ENCODE results near the gene MAP3K2. TPM values are rescaled to one million over a fixed set of nuclear protein-coding genes. Genes with fewer than 3 reads are reported as not detected.

The MAP3K2 gene
- total RNA-seq, 2 experiments from 2014 or later = 55.7 to 58.5 TPM

- ATAC-seq (peak; percentile 10), DNase-seq (no peak)
- peaks cover 11% of the 10 kb centered on the region for H3K36me3 Mint-ChIP-seq (ENCODE audit: low read depth)
- peak overlapping the region; percentile 87 for H3K27ac Mint-ChIP-seq
- H3K9me3 Mint-ChIP-seq (ENCODE audit: insufficient read depth) = no peaks in the 10 kb centered on the region
- H3K27me3 Mint-ChIP-seq (ENCODE audit: low read depth) = no peaks in the 10 kb centered on the region
- CTCF ChIA-PET = interaction anchor here (0.7 to 2.3 kb wide), 5 partner anchors 10 to 203 kb away, joined by 3 to 10 read pairs (median 4); no protein-coding TSS in a partner anchor
- POLR2A ChIA-PET = interaction anchor here (0.6 to 2.6 kb wide), 11 partner anchors 10 to 640 kb away, joined by 3 to 14 read pairs (median 3); partner anchors contain the start of genes ERCC3 and SAP130
- peak overlapping the region; percentile 79 for H3K4me3 Mint-ChIP-seq
- peaks cover 55% of the 10 kb centered on the region for H3K4me1 Mint-ChIP-seq (ENCODE audit: low read depth)
Measured at GRCh38 chr2:127388423-127389164, 819 bp upstream of the MAP3K2 start.

GRCh38 chr2:127386764-127387654, 766 bp downstream of the MAP3K2 start:
- ATAC-seq = peak; percentile 73
- Mint-ChIP-seq H3K9me3 (ENCODE audit: insufficient read depth) (no peaks in the 10 kb centered on the region), H3K4me3 (peak overlapping the region; percentile 90), H3K36me3 (ENCODE audit: low read depth) (peaks cover 14% of the 10 kb centered on the region), H3K4me1 (ENCODE audit: low read depth) (peaks cover 60% of the 10 kb centered on the region), H3K27ac (peak overlapping the region; percentile 87), H3K27me3 (ENCODE audit: low read depth) (no peaks in the 10 kb centered on the region)
- CTCF ChIA-PET = interaction anchor here (1.0 kb wide), 1 partner anchor 92 kb away, joined by 3 read pairs; no protein-coding TSS in a partner anchor
- DNase-seq = peak; percentile 85
- POLR2A ChIA-PET = interaction anchor here (0.6 to 2.6 kb wide), 6 partner anchors 13 to 924 kb away, joined by 3 to 14 read pairs (median 5); partner anchors contain the start of gene ERCC3

GRCh38 chr2:127386246-127386645, 1.5 kb downstream of the MAP3K2 start:
- peak overlapping the region; percentile 90 for H3K4me3 Mint-ChIP-seq
- peaks cover 64% of the 10 kb centered on the region for H3K4me1 Mint-ChIP-seq (ENCODE audit: low read depth)
- ATAC-seq = no peak
- H3K36me3 Mint-ChIP-seq (ENCODE audit: low read depth) = peaks cover 14% of the 10 kb centered on the region
- H3K9me3 Mint-ChIP-seq (ENCODE audit: insufficient read depth) = no peaks in the 10 kb centered on the region
- H3K27ac Mint-ChIP-seq = peak overlapping the region; percentile 87
- DNase-seq = no peak
- H3K27me3 Mint-ChIP-seq (ENCODE audit: low read depth) = no peaks in the 10 kb centered on the region
- ChIA-PET POLR2A (interaction anchor here (0.9 to 2.0 kb wide), 3 partner anchors 22 to 30 kb away, joined by 3 to 7 read pairs (median 5); no protein-coding TSS in a partner anchor), CTCF (interaction anchor here (1.0 to 1.6 kb wide), 5 partner anchors 12 to 94 kb away, joined by 3 to 10 read pairs (median 3); no protein-coding TSS in a partner anchor)

- ChIA-PET CTCF (no interaction called here), POLR2A (no interaction called here)
- H3K9me3 Mint-ChIP-seq (ENCODE audit: insufficient read depth) = no peaks in the 10 kb centered on the region
- H3K36me3 Mint-ChIP-seq (ENCODE audit: low read depth) = peaks cover 14% of the 10 kb centered on the region
- no peak overlapping the region for H3K27ac Mint-ChIP-seq
- ATAC-seq (no peak), DNase-seq (no peak)
- H3K27me3 Mint-ChIP-seq (ENCODE audit: low read depth) = no peaks in the 10 kb centered on the region
- no peak overlapping the region for H3K4me3 Mint-ChIP-seq
- peaks cover 60% of the 10 kb centered on the region for H3K4me1 Mint-ChIP-seq (ENCODE audit: low read depth)
Measured at GRCh38 chr2:127384529-127384928, 3.2 kb downstream of the MAP3K2 start.

- ChIA-PET CTCF (no interaction called here), POLR2A (no interaction called here)
- Mint-ChIP-seq H3K27me3 (ENCODE audit: low read depth) (no peaks in the 10 kb centered on the region), H3K27ac (no peak overlapping the region), H3K4me1 (ENCODE audit: low read depth) (peaks cover 50% of the 10 kb centered on the region), H3K4me3 (no peak overlapping the region), H3K36me3 (ENCODE audit: low read depth) (peaks cover 16% of the 10 kb centered on the region), H3K9me3 (ENCODE audit: insufficient read depth) (peaks cover 2% of the 10 kb centered on the region)
- DNase-seq (no peak), ATAC-seq (no peak)
Measured at GRCh38 chr2:127382831-127383230, 4.9 kb downstream of the MAP3K2 start.

GRCh38 chr2:127381762-127382161, 6.0 kb downstream of the MAP3K2 start:
- Mint-ChIP-seq H3K36me3 (ENCODE audit: low read depth) (peaks cover 19% of the 10 kb centered on the region), H3K4me3 (no peak overlapping the region), H3K27me3 (ENCODE audit: low read depth) (no peaks in the 10 kb centered on the region), H3K9me3 (ENCODE audit: insufficient read depth) (peaks cover 10% of the 10 kb centered on the region), H3K4me1 (ENCODE audit: low read depth) (peaks cover 51% of the 10 kb centered on the region), H3K27ac (no peak overlapping the region)
- no peak for DNase-seq
- CTCF ChIA-PET = interaction anchor here (0.6 to 1.8 kb wide), 2 partner anchors 34 to 280 kb away, joined by 3 to 4 read pairs; no protein-coding TSS in a partner anchor
- no peak for ATAC-seq
- POLR2A ChIA-PET = interaction anchor here (1.0 kb wide), 1 partner anchor 88 kb away, joined by 3 read pairs; the partner anchor contains the start of gene ERCC3

GRCh38 chr2:127379712-127380355, 7.9 kb downstream of the MAP3K2 start:
- CTCF ChIA-PET = interaction anchor here (0.9 to 1.0 kb wide), 2 partner anchors 99 to 330 kb away, joined by 3 read pairs; no protein-coding TSS in a partner anchor

GRCh38 chr2:127378720-127379119, 9.1 kb downstream of the MAP3K2 start:
- H3K4me3 Mint-ChIP-seq = no peak overlapping the region
- peaks cover 26% of the 10 kb centered on the region for H3K4me1 Mint-ChIP-seq (ENCODE audit: low read depth)
- POLR2A ChIA-PET = interaction anchor here (1.9 kb wide), 1 partner anchor 10 kb away, joined by 5 read pairs; no protein-coding TSS in a partner anchor

More at GRCh38 chr2:127379712-127380355, 7.9 kb downstream of the MAP3K2 start:
- no peak for DNase-seq
- POLR2A ChIA-PET = interaction anchor here (1.9 kb wide), 1 partner anchor 9 kb away, joined by 5 read pairs; no protein-coding TSS in a partner anchor
- H3K4me1 Mint-ChIP-seq (ENCODE audit: low read depth) = peaks cover 33% of the 10 kb centered on the region
- peaks cover 13% of the 10 kb centered on the region for H3K9me3 Mint-ChIP-seq (ENCODE audit: insufficient read depth)
- H3K36me3 Mint-ChIP-seq (ENCODE audit: low read depth) = peaks cover 25% of the 10 kb centered on the region
- no peak overlapping the region for H3K27ac Mint-ChIP-seq
- no peak for ATAC-seq
- no peaks in the 10 kb centered on the region for H3K27me3 Mint-ChIP-seq (ENCODE audit: low read depth)
- no peak overlapping the region for H3K4me3 Mint-ChIP-seq

GRCh38 chr2:127377262-127377661, 10.5 kb downstream of the MAP3K2 start:
- H3K9me3 Mint-ChIP-seq (ENCODE audit: insufficient read depth) = peaks cover 25% of the 10 kb centered on the region

More at GRCh38 chr2:127378720-127379119, 9.1 kb downstream of the MAP3K2 start:
- Mint-ChIP-seq H3K27ac (no peak overlapping the region), H3K36me3 (ENCODE audit: low read depth) (peaks cover 27% of the 10 kb centered on the region), H3K27me3 (ENCODE audit: low read depth) (no peaks in the 10 kb centered on the region), H3K9me3 (ENCODE audit: insufficient read depth) (peaks cover 19% of the 10 kb centered on the region)
- ATAC-seq (no peak), DNase-seq (no peak)
- CTCF ChIA-PET = interaction anchor here (0.8 to 1.1 kb wide), 3 partner anchors 37 to 101 kb away, joined by 3 read pairs; no protein-coding TSS in a partner anchor

GRCh38 chr2:127376257-127376656, 11.5 kb downstream of the MAP3K2 start:
- POLR2A ChIA-PET = interaction anchor here (0.8 to 1.4 kb wide), 2 partner anchors 38 to 82 kb away, joined by 3 to 4 read pairs; partner anchors contain the start of gene ERCC3
- H3K27me3 Mint-ChIP-seq (ENCODE audit: low read depth) = no peaks in the 10 kb centered on the region
- H3K36me3 Mint-ChIP-seq (ENCODE audit: low read depth) = peaks cover 32% of the 10 kb centered on the region
- H3K4me3 Mint-ChIP-seq = no peak overlapping the region
- CTCF ChIA-PET = no interaction called here
- peaks cover 25% of the 10 kb centered on the region for H3K9me3 Mint-ChIP-seq (ENCODE audit: insufficient read depth)
- H3K27ac Mint-ChIP-seq = no peak overlapping the region
- no peak for DNase-seq
- no peak for ATAC-seq
- peaks cover 12% of the 10 kb centered on the region for H3K4me1 Mint-ChIP-seq (ENCODE audit: low read depth)

More at GRCh38 chr2:127377262-127377661, 10.5 kb downstream of the MAP3K2 start:
- Mint-ChIP-seq H3K27ac (no peak overlapping the region), H3K4me1 (ENCODE audit: low read depth) (peaks cover 16% of the 10 kb centered on the region), H3K4me3 (no peak overlapping the region), H3K27me3 (ENCODE audit: low read depth) (no peaks in the 10 kb centered on the region), H3K36me3 (ENCODE audit: low read depth) (peaks cover 25% of the 10 kb centered on the region)
- ChIA-PET POLR2A (interaction anchor here (0.6 to 1.1 kb wide), 2 partner anchors 11 to 30 kb away, joined by 3 to 4 read pairs; no protein-coding TSS in a partner anchor), CTCF (interaction anchor here (1.1 kb wide), 1 partner anchor 39 kb away, joined by 3 read pairs; no protein-coding TSS in a partner anchor)
- DNase-seq (no peak), ATAC-seq (no peak)

All from activated CD8-positive, alpha-beta T cell treated with anti-CD3 and anti-CD28 coated beads, Interleukin-2, amount 10 ng/mL, durations not matched to agents 7 days and 5 days (primary cell).